ENCODE results near the gene PIK3R4. TPM values are rescaled to one million over a fixed set of nuclear protein-coding genes. Genes with fewer than 3 reads are reported as not detected.
A peak's percentile ranks its signal among the peaks of the same experiment; 100 is the strongest.

PIK3R4 gene
- total RNA-seq, 1 experiment from 2014 or later, result 41.7 TPM

GRCh38 chr3:130688697-130689470 lies 57.7 kb downstream of the PIK3R4 start:
- no peak for DNase-seq (ENCODE audit: low spot score)

- no peak for DNase-seq (ENCODE audit: low spot score)
These were observed 58.5 kb downstream of the PIK3R4 start for GRCh38 chr3:130688015-130688688.

- DNase-seq (ENCODE audit: low spot score), result no peak
These were observed 59.3 kb downstream of the PIK3R4 start for GRCh38 chr3:130687327-130687726.

GRCh38 chr3:130686833-130687232 lies 59.8 kb downstream of the PIK3R4 start:
- no peak for DNase-seq (ENCODE audit: low spot score)

- no peak for DNase-seq (ENCODE audit: low spot score)
These were observed 64.5 kb downstream of the PIK3R4 start for GRCh38 chr3:130682131-130682530.

- DNase-seq (ENCODE audit: low spot score), result no peak
These were observed 67.4 kb downstream of the PIK3R4 start for GRCh38 chr3:130679218-130679617.

- no peak for DNase-seq (ENCODE audit: low spot score)
These were observed 69.3 kb downstream of the PIK3R4 start for GRCh38 chr3:130677343-130677742.

- no peak for DNase-seq (ENCODE audit: low spot score)
These were observed 74.9 kb downstream of the PIK3R4 start for GRCh38 chr3:130671545-130672312.

- no peak for DNase-seq (ENCODE audit: low spot score)
These were observed 76.9 kb downstream of the PIK3R4 start for GRCh38 chr3:130669740-130670139.

GRCh38 chr3:130663092-130663491 lies 83.5 kb downstream of the PIK3R4 start:
- DNase-seq (ENCODE audit: low spot score), result no peak

- no peak for DNase-seq (ENCODE audit: low spot score)
These were observed 84.1 kb downstream of the PIK3R4 start for GRCh38 chr3:130662501-130662996.

- DNase-seq (ENCODE audit: low spot score), result no peak
These were observed 85.3 kb downstream of the PIK3R4 start for GRCh38 chr3:130661140-130661891.

- no peak for DNase-seq (ENCODE audit: low spot score)
These were observed 86.7 kb downstream of the PIK3R4 start for GRCh38 chr3:130659911-130660310.

GRCh38 chr3:130658678-130659077 lies 88.0 kb downstream of the PIK3R4 start:
- peak; percentile 75 for DNase-seq (ENCODE audit: low spot score)

GRCh38 chr3:130656627-130657026 lies 90.0 kb downstream of the PIK3R4 start:
- no peak for DNase-seq (ENCODE audit: low spot score)

- no peak for DNase-seq (ENCODE audit: low spot score)
These were observed 91.7 kb downstream of the PIK3R4 start for GRCh38 chr3:130654921-130655320.

- DNase-seq (ENCODE audit: low spot score), result no peak
These were observed 92.5 kb downstream of the PIK3R4 start for GRCh38 chr3:130654091-130654490.

GRCh38 chr3:130649061-130649654 lies 97.5 kb downstream of the PIK3R4 start:
- DNase-seq (ENCODE audit: low spot score), result no peak

GRCh38 chr3:130648293-130648692 lies 98.3 kb downstream of the PIK3R4 start:
- no peak for DNase-seq (ENCODE audit: low spot score)

GRCh38 chr3:130645261-130645660 lies 101.4 kb downstream of the PIK3R4 start:
- no peak for DNase-seq (ENCODE audit: low spot score)

GRCh38 chr3:130644628-130645253 lies 101.9 kb downstream of the PIK3R4 start:
- DNase-seq (ENCODE audit: low spot score), result no peak
